ENCODE results near the gene ABI1.
A peak's percentile ranks its signal among the peaks of the same experiment; 100 is the strongest.

Gene ABI1

DNA sequence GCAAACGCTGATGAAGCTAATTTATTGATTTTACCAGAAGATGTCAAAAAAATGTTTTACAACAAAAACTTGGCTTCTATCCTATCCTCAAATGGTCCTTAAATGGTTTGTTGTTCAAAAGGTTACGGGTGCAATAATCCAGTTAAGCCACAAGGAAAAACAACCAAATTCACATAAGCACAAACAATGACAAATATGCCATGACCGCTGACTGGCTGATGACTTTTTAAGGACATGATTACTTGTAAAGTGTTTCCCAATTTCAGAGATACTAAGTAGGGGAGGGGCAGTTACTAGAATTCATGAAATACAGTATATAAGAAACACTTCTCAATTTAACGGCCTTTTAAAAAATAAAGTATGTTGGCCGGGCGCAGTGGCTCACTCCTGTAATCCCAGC, 28.8 kb downstream of the ABI1 start:
- H2AFZ ChIP-seq (ENCODE audit: low read length) = no peak overlapping the region
- peaks cover 24% of the 10 kb centered on the region for H3F3A ChIP-seq (ENCODE audit: insufficient read depth, low read length)
- H3K27me3 ChIP-seq (replicated peaks; ENCODE audit: insufficient read depth, low read length) = no peaks in the 10 kb centered on the region
- H3K36me3 ChIP-seq (replicated peaks; ENCODE audit: insufficient read depth, low read length) = no peaks in the 10 kb centered on the region
- no peaks in the 10 kb centered on the region for H3K9me2 ChIP-seq (replicated peaks; ENCODE audit: insufficient read depth, low read length)
- no peak for DNase-seq
- H4K20me1 ChIP-seq (ENCODE audit: insufficient read depth, low read length) = no peaks in the 10 kb centered on the region
- H3K4me3 ChIP-seq (ENCODE audit: low read length) = no peak overlapping the region
- no peak overlapping the region for H3K9ac ChIP-seq (ENCODE audit: low read length)
- no peak overlapping the region for H3K4me2 ChIP-seq (ENCODE audit: low read depth, low read length)
- H3K79me2 ChIP-seq (ENCODE audit: low read length) = peaks cover 97% of the 10 kb centered on the region
- H3K4me1 ChIP-seq (ENCODE audit: low read length) = peaks cover 33% of the 10 kb centered on the region
- H3K9me3 ChIP-seq (replicated peaks; ENCODE audit: insufficient read depth, low read length) = no peaks in the 10 kb centered on the region
- TF ChIP-seq, protein P1, sequence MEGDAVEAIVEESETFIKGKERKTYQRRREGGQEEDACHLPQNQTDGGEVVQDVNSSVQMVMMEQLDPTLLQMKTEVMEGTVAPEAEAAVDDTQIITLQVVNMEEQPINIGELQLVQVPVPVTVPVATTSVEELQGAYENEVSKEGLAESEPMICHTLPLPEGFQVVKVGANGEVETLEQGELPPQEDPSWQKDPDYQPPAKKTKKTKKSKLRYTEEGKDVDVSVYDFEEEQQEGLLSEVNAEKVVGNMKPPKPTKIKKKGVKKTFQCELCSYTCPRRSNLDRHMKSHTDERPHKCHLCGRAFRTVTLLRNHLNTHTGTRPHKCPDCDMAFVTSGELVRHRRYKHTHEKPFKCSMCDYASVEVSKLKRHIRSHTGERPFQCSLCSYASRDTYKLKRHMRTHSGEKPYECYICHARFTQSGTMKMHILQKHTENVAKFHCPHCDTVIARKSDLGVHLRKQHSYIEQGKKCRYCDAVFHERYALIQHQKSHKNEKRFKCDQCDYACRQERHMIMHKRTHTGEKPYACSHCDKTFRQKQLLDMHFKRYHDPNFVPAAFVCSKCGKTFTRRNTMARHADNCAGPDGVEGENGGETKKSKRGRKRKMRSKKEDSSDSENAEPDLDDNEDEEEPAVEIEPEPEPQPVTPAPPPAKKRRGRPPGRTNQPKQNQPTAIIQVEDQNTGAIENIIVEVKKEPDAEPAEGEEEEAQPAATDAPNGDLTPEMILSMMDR (IDR thresholded peaks at IDR 0.05; ENCODE audit: low read length) = no peak
- TF ChIP-seq EZH2 (optimal IDR thresholded peaks at IDR 0.05; ENCODE audit: low read depth, low read length) (no peak), EZH2phosphoT487 (IDR thresholded peaks at IDR 0.05; ENCODE audit: low read length) (no peak)
- H3K27ac ChIP-seq (ENCODE audit: low read length) = no peak overlapping the region

DNA sequence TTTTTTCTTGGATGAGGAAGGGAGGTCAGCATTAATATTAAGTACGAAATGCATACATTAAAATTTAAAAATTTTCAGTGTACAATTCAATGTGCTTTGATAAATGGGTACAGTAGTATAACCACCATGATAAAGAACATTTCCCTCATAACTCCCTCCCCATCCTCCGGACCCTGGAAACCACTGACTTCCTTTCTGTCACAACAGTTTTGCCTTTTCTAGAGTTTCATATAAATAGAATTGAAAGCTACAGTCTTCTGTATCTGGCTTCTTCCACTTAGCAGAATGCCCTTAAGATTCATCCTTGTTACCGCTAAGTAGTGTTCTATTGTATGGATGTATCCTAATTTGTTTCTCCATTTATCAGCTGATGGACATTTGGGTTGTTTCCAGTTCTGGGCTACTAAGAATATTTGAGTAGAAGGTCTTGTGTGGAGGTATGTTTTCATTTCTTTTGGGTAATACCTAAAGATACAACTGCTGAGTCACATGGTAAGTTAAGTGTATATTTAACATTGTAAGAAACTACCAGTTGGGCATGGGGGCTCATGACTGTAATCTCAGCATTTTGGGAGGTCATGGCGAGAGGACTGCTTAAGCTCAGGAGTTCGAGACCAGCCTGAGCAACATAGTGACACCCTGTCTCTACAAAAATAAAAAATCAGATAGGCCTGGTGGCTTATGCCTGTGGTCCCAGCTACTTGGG, 30.8 kb downstream of the ABI1 start:
- Histone ChIP-seq H3K9ac (ENCODE audit: low read length) (peak overlapping the region; percentile 4; the same call in 1 of the 2 replicates), H2AFZ (ENCODE audit: low read length) (no peak overlapping the region), H3K27me3 (replicated peaks; ENCODE audit: insufficient read depth, low read length) (no peaks in the 10 kb centered on the region), H3F3A (ENCODE audit: insufficient read depth, low read length) (peaks cover 24% of the 10 kb centered on the region), H3K4me3 (ENCODE audit: low read length) (peak overlapping the region; percentile 7), H3K4me2 (ENCODE audit: low read depth, low read length) (peak overlapping the region; percentile 50; the same call in 1 of the 2 replicates), H3K9me2 (replicated peaks; ENCODE audit: insufficient read depth, low read length) (no peaks in the 10 kb centered on the region), H3K79me2 (ENCODE audit: low read length) (peaks cover 97% of the 10 kb centered on the region), H4K20me1 (ENCODE audit: insufficient read depth, low read length) (no peaks in the 10 kb centered on the region), H3K9me3 (replicated peaks; ENCODE audit: insufficient read depth, low read length) (no peaks in the 10 kb centered on the region), H3K36me3 (replicated peaks; ENCODE audit: insufficient read depth, low read length) (no peaks in the 10 kb centered on the region), H3K27ac (ENCODE audit: low read length) (peak overlapping the region; percentile 85), H3K4me1 (ENCODE audit: low read length) (peaks cover 29% of the 10 kb centered on the region)
- peak; percentile 72 for DNase-seq
- TF ChIP-seq EZH2 (optimal IDR thresholded peaks at IDR 0.05; ENCODE audit: low read depth, low read length) (no peak), EZH2phosphoT487 (IDR thresholded peaks at IDR 0.05; ENCODE audit: low read length) (no peak)
- TF ChIP-seq, protein P1 (IDR thresholded peaks at IDR 0.05; ENCODE audit: low read length) = no peak

DNA sequence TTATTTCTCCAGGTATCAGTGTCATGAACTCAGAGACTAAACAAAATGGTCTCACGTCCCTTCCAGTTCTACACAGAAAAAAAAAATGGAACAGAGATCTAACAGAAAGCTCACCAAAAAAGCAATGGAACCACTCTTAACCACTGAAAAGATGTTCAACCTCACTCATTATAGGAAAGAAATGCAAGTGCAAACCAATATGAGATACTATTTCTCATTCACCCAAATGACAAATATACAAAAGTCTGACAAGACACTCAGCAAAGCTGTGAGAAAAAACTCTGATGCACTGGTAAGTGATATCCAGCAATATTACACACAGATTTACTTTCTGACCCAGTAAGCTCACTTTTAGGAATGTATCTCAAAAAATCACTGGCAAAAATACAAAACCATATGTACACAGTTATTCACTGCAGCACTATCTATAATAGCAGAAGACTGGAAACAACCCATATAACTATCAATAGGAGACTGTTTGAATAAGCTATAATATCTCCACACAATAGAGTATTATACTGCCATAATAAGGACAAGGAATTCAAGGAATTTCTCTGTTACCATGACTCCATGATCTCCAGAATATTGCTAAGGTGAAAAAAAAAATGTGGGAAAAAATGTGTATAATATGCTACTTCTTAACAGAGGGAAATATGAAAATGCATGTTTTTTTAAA, 36.6 kb downstream of the ABI1 start:
- peaks cover 23% of the 10 kb centered on the region for H3K4me1 ChIP-seq (ENCODE audit: low read length)
- no peak for TF ChIP-seq EZH2phosphoT487 (IDR thresholded peaks at IDR 0.05; ENCODE audit: low read length)
- TF ChIP-seq, protein P1 (IDR thresholded peaks at IDR 0.05; ENCODE audit: low read length) = no peak
- no peak for TF ChIP-seq EZH2 (optimal IDR thresholded peaks at IDR 0.05; ENCODE audit: low read depth, low read length)

More for the DNA sequence above, 36.6 kb downstream of the ABI1 start:
- H3K9ac ChIP-seq (ENCODE audit: low read length) = no peak overlapping the region
- H3K27me3 ChIP-seq (replicated peaks; ENCODE audit: insufficient read depth, low read length) = no peaks in the 10 kb centered on the region
- H3K27ac ChIP-seq (ENCODE audit: low read length) = no peak overlapping the region
- H3K79me2 ChIP-seq (ENCODE audit: low read length) = peaks cover 98% of the 10 kb centered on the region
- H3K9me3 ChIP-seq (replicated peaks; ENCODE audit: insufficient read depth, low read length) = no peaks in the 10 kb centered on the region
- no peak for DNase-seq
- H2AFZ ChIP-seq (ENCODE audit: low read length) = no peak overlapping the region
- H3K4me2 ChIP-seq (ENCODE audit: low read depth, low read length) = no peak overlapping the region
- H3F3A ChIP-seq (ENCODE audit: insufficient read depth, low read length) = peaks cover 17% of the 10 kb centered on the region
- H3K9me2 ChIP-seq (replicated peaks; ENCODE audit: insufficient read depth, low read length) = no peaks in the 10 kb centered on the region
- H4K20me1 ChIP-seq (ENCODE audit: insufficient read depth, low read length) = no peaks in the 10 kb centered on the region
- no peaks in the 10 kb centered on the region; the same call in 1 of the 2 replicates for H3K36me3 ChIP-seq (replicated peaks; ENCODE audit: insufficient read depth, low read length)
- no peak overlapping the region for H3K4me3 ChIP-seq (ENCODE audit: low read length)
